Fibroblast of lung (primary cell): ENCODE measurements around the gene FAM184B.

ENCODE experiments used
- EZH2 ChIP-seq: IDR thresholded peaks from 2 replicates; pipeline ENCODE4 v1.5.1; 2012; ENCODE audit warnings: low read length, control low read depth, mild to moderate bottlenecking; ENCODE audit errors: missing control alignments
- TF ChIP-seq, protein P1 (sequence below), 2 donors: IDR thresholded peaks in 1 of 2; conservative IDR thresholded peaks in 1 of 2; 1 replicate in 1 of 2; 2 replicates in 1 of 2; pipeline ENCODE4 v1.5.1; 2011 to 2012; ENCODE audit warnings: low read length in 2 of 2, control low read depth in 1 of 2, inconsistent platforms in 1 of 2, low read depth in 1 of 2, mild to moderate bottlenecking in 1 of 2

DNA sequence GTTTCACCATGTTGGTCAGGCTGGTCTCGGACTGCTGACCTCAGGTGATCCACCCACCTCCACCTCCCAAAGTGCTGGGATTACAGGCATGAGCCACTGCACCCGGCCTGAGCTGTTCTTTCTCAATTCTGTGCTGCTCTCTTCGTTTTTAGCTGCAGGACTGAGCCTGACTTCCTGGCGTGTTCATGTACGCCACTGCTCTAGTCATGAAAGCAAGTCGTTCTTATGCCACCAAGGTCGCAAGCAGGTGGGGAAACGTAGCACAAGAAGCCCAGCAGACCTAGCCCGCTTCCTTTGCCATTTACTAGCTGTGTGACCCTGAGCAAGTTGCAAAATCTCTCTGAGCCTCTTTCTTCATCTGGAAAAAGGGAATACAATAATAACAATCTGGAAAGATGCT is 123.6 kb downstream of the FAM184B start:
- TF ChIP-seq, protein P1, sequence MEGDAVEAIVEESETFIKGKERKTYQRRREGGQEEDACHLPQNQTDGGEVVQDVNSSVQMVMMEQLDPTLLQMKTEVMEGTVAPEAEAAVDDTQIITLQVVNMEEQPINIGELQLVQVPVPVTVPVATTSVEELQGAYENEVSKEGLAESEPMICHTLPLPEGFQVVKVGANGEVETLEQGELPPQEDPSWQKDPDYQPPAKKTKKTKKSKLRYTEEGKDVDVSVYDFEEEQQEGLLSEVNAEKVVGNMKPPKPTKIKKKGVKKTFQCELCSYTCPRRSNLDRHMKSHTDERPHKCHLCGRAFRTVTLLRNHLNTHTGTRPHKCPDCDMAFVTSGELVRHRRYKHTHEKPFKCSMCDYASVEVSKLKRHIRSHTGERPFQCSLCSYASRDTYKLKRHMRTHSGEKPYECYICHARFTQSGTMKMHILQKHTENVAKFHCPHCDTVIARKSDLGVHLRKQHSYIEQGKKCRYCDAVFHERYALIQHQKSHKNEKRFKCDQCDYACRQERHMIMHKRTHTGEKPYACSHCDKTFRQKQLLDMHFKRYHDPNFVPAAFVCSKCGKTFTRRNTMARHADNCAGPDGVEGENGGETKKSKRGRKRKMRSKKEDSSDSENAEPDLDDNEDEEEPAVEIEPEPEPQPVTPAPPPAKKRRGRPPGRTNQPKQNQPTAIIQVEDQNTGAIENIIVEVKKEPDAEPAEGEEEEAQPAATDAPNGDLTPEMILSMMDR (conservative IDR thresholded peaks at IDR 0.05 in 1 of 2, IDR thresholded peaks at IDR 0.05 in 1 of 2; ENCODE audit: low read depth in 1 of 2, low read length in 2 of 2): no peak
- no peak for TF ChIP-seq EZH2
